KOPT-K1 (cell line): Measurements from ENCODE around the gene PRKCH.

Source experiments
- H3K27ac ChIP-seq: fragments of 200-600 bp; sonication (generic); 2 replicates; pipeline ENCODE4 v1.5.1; 2016; ENCODE audit warnings: antibody characterized with exemption, mild to moderate bottlenecking, low read depth, low read length; ENCODE audit not compliant: poor library complexity, severe bottlenecking
- H3K36me3 ChIP-seq: fragments of 200-600 bp; sonication (generic); 2 replicates; pipeline ENCODE4 v1.5.1; 2017; ENCODE audit warnings: antibody characterized with exemption, mild to moderate bottlenecking, low read length, moderate library complexity; ENCODE audit not compliant: insufficient read depth
- H3K9me3 ChIP-seq: fragments of 200-600 bp; sonication (generic); 2 replicates; pipeline ENCODE4 v1.5.1; 2017; ENCODE audit warnings: antibody characterized with exemption, low read length, mild to moderate bottlenecking; ENCODE audit not compliant: insufficient read depth, poor library complexity, severe bottlenecking

PRKCH gene

DNA sequence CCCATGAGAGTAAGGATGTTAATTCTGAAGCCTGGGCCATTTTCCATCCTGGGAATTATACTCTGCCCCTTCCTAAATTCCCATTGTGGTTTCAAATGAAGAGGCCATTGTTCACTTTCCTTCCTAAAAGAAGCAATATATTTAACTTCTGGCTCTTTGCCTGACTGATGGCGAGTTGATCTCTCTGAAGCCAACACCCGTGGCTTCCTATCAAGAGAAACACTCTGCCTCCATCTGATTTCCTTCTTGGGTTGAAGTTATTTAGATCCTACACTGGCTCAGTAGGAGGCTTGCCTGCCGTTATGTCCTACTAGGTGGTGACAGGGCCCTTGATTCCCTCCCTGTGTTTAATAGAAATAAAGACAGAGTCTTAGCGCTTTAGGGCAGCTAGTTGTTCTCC lies 97.4 kb downstream of the PRKCH start:
- Histone ChIP-seq H3K36me3 (peaks cover 8% of the 10 kb centered on the region), H3K27ac (peak overlapping the region; percentile 91), H3K9me3 (peaks cover 2% of the 10 kb centered on the region)

DNA sequence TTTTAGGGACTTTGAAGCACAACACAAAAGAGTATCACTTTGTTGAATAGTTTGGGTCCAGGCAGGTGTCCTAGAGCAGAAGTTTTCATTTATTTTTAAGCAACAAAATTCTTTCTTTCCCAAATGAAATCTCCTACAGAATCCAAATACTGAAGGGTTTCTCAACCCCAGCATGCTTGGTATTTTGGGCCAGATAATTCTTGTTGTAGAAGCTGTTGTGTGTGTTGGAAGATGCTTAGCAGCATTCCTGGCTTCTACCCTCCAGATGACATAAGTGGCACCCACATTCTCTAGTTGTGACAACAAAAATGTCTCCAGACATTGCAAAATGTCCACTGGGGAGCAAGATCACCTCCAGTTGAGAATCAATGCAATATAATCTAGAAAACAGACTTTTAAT lies 97.8 kb downstream of the PRKCH start:
- peaks cover 6% of the 10 kb centered on the region for H3K9me3 ChIP-seq
- H3K27ac ChIP-seq = peak overlapping the region; percentile 91
- H3K36me3 ChIP-seq = peaks cover 8% of the 10 kb centered on the region

DNA sequence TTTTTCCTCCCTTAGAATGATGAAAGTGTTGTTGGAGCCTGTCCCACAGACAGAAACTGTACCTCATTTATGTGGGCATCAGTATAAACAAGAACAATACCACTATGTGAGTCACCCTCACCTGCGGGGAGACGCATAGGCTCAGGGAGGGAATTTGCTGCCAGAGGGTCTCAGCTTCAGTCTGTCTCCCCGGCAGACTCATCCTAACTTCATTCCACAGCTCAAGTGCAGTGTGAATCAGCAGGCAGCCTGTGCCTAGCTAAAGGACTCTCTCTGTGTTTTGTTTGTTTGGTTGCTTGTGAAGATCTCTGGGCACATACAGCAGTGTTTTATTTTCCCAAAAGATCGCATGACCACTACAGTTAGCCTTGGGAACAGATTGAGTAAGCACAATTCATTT lies 98.9 kb downstream of the PRKCH start:
- H3K27ac ChIP-seq = peak overlapping the region; percentile 91
- H3K9me3 ChIP-seq = peaks cover 18% of the 10 kb centered on the region

DNA sequence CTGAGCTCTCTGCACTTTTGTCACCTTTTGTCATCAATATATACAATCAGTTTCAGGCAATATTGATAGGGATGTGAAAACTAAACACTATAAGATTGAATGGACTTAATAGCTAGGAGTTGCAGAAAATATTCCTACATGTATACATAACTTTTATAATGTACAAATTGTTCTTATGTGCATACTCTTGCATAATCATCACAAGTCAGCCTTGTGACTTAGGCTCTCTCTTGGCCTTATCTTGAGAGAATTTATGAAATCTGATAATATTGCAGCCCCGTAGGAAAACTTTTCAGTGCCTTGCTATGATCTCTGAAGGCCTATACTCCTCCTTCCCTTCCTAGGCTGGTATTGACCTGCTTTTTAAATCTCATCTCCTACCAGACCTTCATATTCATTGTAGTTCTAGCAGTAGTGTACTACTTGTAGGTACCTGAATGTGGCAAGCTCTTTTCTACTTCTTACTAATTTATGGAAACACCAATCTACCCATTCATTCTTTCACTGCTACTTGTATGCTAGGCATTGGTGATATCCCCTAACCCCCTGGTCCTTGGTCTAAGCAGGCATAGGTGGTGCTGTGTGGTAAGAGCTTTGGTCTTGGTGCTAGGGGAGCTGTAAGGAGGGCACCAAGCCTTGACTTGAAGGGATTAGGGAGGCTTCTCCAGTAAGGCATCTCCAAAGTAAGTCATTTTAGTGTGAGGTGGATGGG lies 100.0 kb downstream of the PRKCH start:
- Histone ChIP-seq H3K36me3 (peaks cover 28% of the 10 kb centered on the region), H3K9me3 (peaks cover 23% of the 10 kb centered on the region), H3K27ac (peak overlapping the region; percentile 91)

More for the DNA sequence above, 98.9 kb downstream of the PRKCH start:
- peaks cover 17% of the 10 kb centered on the region for H3K36me3 ChIP-seq

DNA sequence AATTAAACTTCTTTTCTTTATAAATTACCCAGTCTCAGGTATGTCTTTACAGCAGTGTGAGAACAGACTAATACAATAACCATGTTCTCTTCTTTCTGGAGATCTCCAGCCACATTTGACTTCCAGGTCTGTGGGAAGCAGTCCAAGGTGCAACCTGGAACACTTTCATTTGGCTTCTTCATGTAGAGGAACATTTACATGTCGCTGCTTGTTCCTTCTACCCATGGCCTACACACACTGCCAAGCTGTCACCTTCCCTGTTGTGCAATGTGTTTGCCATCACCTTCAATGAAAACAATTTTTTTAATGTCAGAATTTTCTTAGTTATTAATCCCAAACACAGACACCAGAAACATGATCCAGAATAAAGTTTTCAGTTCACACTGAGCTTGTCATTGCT lies 104.7 kb downstream of the PRKCH start:
- peak overlapping the region; percentile 75 for H3K27ac ChIP-seq
- H3K36me3 ChIP-seq = peaks cover 35% of the 10 kb centered on the region
- H3K9me3 ChIP-seq = peaks cover 35% of the 10 kb centered on the region

DNA sequence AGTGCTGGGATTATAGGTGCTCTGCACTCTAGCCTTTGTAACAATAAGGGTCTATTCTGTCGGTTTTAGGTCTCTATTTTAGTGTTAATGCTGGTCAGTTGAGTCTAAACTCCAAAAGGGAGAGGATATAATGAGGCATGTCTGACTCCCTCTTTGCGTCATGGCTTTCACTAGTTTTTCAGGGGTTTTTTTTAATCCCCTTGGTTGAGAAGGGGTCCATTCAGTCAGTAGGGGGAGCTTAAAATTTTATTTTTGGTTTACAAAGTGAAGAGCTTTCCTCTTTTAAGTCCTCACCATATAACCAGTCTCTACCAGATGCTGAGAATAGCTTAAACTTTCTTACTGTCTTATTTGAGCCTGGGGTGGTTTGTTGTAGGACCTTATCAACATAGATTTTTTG lies 106.9 kb downstream of the PRKCH start:
- H3K36me3 ChIP-seq = peaks cover 31% of the 10 kb centered on the region
- H3K27ac ChIP-seq = peak overlapping the region; percentile 75
- peaks cover 39% of the 10 kb centered on the region for H3K9me3 ChIP-seq

DNA sequence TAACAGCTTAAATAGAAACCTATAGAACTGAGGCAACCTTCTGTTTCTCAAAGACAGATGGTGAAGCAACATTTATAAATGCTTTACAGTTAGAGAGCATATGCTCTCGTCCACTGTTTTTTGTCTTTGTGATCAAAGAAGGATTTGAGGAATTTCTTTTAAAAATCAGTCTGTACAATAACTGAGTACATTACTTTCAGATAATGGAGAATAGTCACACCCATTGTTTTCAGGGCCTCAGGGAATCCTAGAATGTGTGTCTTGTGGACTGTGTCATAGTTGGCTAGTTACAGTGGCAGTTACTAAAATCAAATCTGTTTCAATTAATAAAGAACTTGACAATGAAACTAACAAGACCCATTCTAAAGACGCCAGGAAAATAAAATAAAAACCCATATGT lies 107.9 kb downstream of the PRKCH start:
- H3K36me3 ChIP-seq = peaks cover 27% of the 10 kb centered on the region
- H3K9me3 ChIP-seq = peaks cover 31% of the 10 kb centered on the region
- peak overlapping the region; percentile 75 for H3K27ac ChIP-seq

DNA sequence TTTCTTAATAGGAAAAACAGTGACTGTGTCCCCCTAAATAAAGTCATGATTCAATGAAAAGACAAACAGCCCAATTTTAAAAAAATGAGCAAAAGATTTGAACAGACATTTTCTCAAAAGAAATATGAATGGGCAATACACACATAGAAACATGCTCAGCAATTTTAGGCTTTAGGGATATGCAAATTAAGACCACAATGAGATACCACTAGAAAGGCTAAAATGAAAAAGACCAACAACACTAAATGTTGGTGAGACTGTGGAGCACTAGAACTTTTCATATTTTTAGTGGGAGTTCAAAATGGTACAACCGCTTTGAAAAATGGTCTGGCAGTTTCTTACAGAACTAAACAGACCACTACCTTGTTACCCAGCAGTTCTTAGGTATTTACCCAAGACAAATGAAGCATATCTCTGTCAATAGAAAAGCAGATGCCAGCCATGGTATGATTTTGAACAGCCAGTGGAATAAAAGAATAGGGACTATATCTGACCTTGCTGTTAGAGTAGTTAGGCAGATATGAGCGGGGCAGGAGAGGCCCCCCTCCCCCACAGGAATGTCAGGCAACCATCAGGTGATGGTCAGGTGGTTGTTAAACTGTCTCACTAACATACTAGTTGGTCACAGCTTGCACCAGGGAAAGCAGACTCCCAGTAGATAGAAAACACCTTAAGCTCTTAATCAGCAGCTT lies 108.8 kb downstream of the PRKCH start:
- H3K9me3 ChIP-seq = peaks cover 22% of the 10 kb centered on the region
- peaks cover 19% of the 10 kb centered on the region for H3K36me3 ChIP-seq
- H3K27ac ChIP-seq = peak overlapping the region; percentile 75

DNA sequence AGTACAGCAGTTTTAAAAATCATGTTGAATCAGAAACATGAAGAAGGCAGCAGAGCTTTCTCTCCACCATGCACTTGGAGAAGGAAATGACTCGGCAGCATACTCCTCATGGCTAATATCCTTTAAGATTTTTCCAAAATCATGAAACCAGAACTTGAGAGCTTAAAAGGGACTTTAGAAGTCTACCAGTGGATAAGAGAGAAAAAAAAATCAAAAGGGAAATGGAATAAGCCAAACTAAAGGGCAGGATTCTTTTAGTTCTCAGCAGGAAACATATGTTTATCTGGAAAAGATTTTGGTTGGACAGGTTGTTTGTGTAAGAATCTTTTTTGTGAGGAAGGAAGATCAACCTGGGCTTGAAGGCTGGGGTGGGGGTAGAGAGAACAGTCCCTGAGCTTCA lies 111.8 kb downstream of the PRKCH start:
- peaks cover 5% of the 10 kb centered on the region; the same call in 1 of the 2 replicates for H3K36me3 ChIP-seq
- peak overlapping the region; percentile 100 for H3K27ac ChIP-seq
- peaks cover 16% of the 10 kb centered on the region for H3K9me3 ChIP-seq

DNA sequence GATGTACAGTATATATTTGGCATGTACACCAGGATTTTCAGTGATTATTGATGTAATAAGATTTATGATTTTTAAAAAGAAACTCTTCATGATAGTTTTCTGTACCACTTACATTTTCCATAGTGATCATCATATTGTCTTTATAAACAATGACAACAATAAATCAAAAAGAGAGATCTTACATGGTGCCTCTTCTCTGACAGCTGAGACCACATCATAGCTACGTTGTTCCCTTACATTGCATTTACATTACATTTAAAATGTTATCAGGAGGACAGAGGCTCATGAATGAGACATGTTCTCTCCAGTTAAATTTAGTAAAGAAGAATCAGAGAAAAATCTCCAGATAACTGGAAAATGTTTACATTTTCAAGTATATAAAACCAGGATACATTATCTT lies 112.4 kb downstream of the PRKCH start:
- H3K27ac ChIP-seq = peak overlapping the region; percentile 100
- H3K9me3 ChIP-seq = peaks cover 16% of the 10 kb centered on the region
- H3K36me3 ChIP-seq = peaks cover 5% of the 10 kb centered on the region; the same call in 1 of the 2 replicates

DNA sequence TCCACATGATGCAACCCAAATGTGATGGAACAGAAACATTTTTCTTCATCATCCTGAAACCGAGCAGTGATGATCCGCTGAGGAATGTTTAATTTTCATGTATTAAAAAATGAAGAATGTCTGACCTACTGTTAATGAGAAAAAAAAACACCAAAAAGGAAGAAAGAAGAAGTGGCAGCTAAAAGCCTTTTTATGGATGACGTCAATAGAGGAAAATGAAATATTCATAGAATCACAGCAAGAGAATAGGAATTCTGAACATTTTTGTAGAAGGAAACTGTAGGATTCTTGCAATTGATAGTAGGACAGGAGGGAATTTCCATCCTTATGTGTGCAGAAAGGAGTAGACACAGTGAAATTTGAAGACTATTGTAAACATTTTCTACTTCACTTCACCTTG lies 112.9 kb downstream of the PRKCH start:
- Histone ChIP-seq H3K36me3 (peaks cover 5% of the 10 kb centered on the region; the same call in 1 of the 2 replicates), H3K27ac (peak overlapping the region; percentile 100), H3K9me3 (peaks cover 16% of the 10 kb centered on the region)

DNA sequence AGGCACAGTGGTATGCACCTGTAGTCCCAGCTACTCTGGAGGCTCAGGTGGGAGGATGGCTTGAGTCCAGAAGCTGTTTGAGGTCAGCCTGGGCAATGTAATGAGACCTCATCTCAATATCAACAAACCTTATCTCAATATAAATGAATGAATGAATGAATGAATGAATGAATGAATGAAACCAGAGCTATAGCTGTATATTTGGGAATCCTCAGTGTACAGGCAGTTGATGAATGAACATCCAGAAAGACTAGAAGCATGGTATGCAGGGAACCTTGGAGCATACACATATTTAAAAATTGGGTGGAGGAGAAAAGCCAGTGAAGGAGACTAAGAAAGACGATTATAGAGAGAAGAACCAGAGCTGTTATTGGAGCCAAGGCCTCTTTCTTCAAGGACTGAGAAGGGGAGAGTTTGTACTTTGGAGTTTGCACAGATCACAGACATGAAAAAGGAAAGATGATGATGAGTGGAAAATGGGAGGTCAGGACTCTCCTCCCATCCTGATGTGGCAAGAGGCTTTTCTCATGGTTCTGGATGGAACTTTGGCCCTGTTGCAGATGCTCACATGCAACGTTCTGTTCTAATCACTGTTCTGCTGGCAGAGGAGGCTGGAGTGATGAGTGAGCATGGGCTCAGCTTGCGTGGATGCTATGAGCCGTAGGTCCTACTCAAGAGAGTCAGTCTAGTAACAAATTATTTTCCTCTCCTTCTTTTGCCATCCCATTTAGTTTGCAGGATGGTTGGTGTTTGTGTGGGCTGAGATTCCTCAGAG lies 114.4 kb downstream of the PRKCH start:
- Histone ChIP-seq H3K9me3 (peaks cover 7% of the 10 kb centered on the region), H3K27ac (peak overlapping the region; percentile 100), H3K36me3 (no peaks in the 10 kb centered on the region)

DNA sequence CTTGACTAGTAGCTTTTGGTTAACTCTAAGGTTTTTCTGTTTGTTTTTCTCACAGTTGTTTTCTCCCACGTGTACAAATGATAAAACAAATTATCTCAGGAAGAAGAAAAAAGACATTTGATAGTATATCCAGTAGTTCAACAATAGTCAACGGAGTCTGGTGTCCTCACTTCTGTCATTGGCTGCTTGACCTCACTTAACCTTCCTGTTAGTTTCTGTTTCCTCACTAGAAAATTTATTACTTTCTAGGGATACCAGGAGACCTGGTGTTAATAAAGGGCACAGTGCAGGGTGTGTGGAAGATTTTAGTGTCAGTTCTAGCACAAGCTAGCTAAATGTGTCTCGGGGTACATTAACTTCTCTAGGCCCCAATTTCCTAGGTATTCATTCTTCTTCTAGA lies 116.0 kb downstream of the PRKCH start:
- Histone ChIP-seq H3K27ac (peak overlapping the region; percentile 100), H3K9me3 (no peaks in the 10 kb centered on the region), H3K36me3 (no peaks in the 10 kb centered on the region)

DNA sequence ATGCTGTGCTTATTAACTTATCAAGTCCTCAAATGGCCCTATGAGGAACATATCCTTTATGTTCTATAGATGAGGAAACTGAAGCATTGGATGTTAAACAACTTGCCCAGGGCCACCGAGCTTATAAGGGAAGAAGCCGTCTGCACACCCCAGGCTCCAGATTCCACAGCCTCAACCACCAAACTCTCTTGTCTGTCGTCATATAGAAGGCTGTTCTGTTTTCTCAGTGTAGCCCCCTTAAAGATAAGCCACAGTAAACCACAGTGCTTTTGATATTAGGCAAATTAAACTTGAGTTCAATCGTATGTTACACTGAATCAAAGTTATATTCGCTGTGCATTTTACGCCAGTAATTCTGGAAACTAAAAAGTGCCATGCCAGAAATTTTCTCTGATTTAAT lies 116.7 kb downstream of the PRKCH start:
- H3K9me3 ChIP-seq = no peaks in the 10 kb centered on the region
- no peaks in the 10 kb centered on the region for H3K36me3 ChIP-seq
- H3K27ac ChIP-seq = peak overlapping the region; percentile 100

DNA sequence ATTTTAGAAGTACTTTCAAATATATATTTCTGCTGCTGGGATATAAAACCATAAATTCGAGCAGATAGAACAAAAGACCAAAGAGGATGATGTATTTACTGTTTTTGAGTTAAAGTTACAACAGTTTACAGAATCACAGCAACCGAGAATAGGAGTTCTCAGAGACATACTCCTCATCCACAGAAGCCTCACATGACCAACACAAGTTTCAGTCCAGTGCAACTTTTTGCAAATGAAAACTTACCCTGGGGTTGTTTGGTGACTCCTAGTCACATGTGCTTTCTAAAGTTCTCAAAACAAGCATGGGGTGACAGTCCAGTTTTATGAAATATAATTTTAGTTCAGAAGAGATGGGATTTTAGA lies 117.1 kb downstream of the PRKCH start:
- H3K9me3 ChIP-seq = no peaks in the 10 kb centered on the region
- peak overlapping the region; percentile 100 for H3K27ac ChIP-seq
- peaks cover 3% of the 10 kb centered on the region; the same call in 1 of the 2 replicates for H3K36me3 ChIP-seq
